CD4-positive, alpha-beta T cell (primary cell): Measurements from ENCODE around the gene FBXL16. TPM values are rescaled to one million over a fixed set of nuclear protein-coding genes. Genes with fewer than 3 reads are reported as not detected.
A peak's percentile ranks its signal among the peaks of the same experiment; 100 is the strongest.

Experiments
- ATAC-seq: fragments of 200-7000 bp; cut with Tn5 transposase; one replicate; pipeline ENCODE4 v1.10.0; 2022; ENCODE audit warnings: mild to moderate bottlenecking; ENCODE audit not compliant: poor library complexity
- CTCF ChIA-PET: fragments of 350-600 bp; sonication (Branson Sonifier 250); formaldehyde crosslinking; loops from one replicate; lab custom pipeline; 2021; ENCODE audit warnings: antibody characterized with exemption, inconsistent platforms; lab: Charles Lee
- POLR2A ChIA-PET: fragments of 350-600 bp; sonication (Branson Sonifier 250); formaldehyde crosslinking; loops from one replicate; lab custom pipeline; 2021; ENCODE audit warnings: antibody characterized with exemption, inconsistent platforms; lab: Charles Lee
- DNase-seq, 14 experiments: peaks; one replicate each; pipeline ENCODE4 v3.0.0-alpha.2; 2013 to 2020; ENCODE audit warnings: mixed read lengths in 2 of 14
- H3K27ac ChIP-seq, 2 donors: one replicate each; pipeline versions ENCODE4 v1.5.1 to v1.7.0; 2013; ENCODE audit warnings: low read length in 2 of 2, low read depth in 1 of 2, mild to moderate bottlenecking in 1 of 2
- H3K27me3 ChIP-seq, 2 experiments: 1 replicate in 1 of 2; 2 replicates in 1 of 2; pipeline versions ENCODE4 v1.6.1 to v1.7.0; 2013; ENCODE audit warnings: low read length in 2 of 2, control low read depth in 1 of 2, mild to moderate bottlenecking in 1 of 2, moderate library complexity in 1 of 2; ENCODE audit not compliant: insufficient read depth in 2 of 2, control insufficient read depth in 1 of 2
- H3K36me3 ChIP-seq: one replicate; pipeline ENCODE4 v1.6.1; 2013; ENCODE audit warnings: low read length, control low read depth; ENCODE audit not compliant: insufficient read depth
- H3K4me1 ChIP-seq: one replicate; pipeline ENCODE4 v1.6.1; 2013; ENCODE audit warnings: low read length, control low read depth; ENCODE audit not compliant: insufficient read depth
- H3K4me3 ChIP-seq: one replicate; pipeline ENCODE4 v1.5.1; 2013; ENCODE audit warnings: mild to moderate bottlenecking, low read length, moderate library complexity
- H3K9me3 ChIP-seq, 2 experiments: 1 replicate in 1 of 2; 2 replicates in 1 of 2; pipeline versions ENCODE4 v1.6.1 to v1.7.0; 2013; ENCODE audit warnings: low read length in 2 of 2, mild to moderate bottlenecking in 2 of 2, control low read depth in 1 of 2, moderate library complexity in 1 of 2; ENCODE audit not compliant: control insufficient read depth in 1 of 2, insufficient read depth in 1 of 2
- H3K27ac Mint-ChIP-seq: one replicate; pipeline ENCODE4 v1.8.0; 2020; ENCODE audit warnings: mixed read lengths
- H3K27me3 Mint-ChIP-seq: one replicate; pipeline ENCODE4 v1.8.0; 2021; ENCODE audit warnings: mixed read lengths
- H3K36me3 Mint-ChIP-seq: one replicate; pipeline ENCODE4 v1.8.0; 2021; ENCODE audit warnings: low read depth, mixed read lengths
- H3K4me1 Mint-ChIP-seq: one replicate; pipeline ENCODE4 v1.8.0; 2021; ENCODE audit warnings: low read depth, mixed read lengths
- H3K4me3 Mint-ChIP-seq: one replicate; pipeline ENCODE4 v1.8.0; 2020; ENCODE audit warnings: mild to moderate bottlenecking, mixed read lengths
- H3K9me3 Mint-ChIP-seq: one replicate; pipeline ENCODE4 v1.8.0; 2020; ENCODE audit warnings: mixed read lengths
- CTCF ChIP-seq: fragments of 200-600 bp; IDR thresholded peaks from one replicate; pipeline ENCODE4 v1.8.0; 2022; ENCODE audit warnings: antibody characterized with exemption, mild to moderate bottlenecking
- intact Hi-C, 2 experiments: fragments of 100-400 bp; cut with DNase I in 1 of 2; cut with micrococcal nuclease in 1 of 2; formaldehyde crosslinking; loops; one replicate each; pipeline versions ENCODE4 v1.15.1 to v1.9.0; 2023 to 2025; cut with DNase I, micrococcal nuclease
- total RNA-seq, 174 experiments: library from RNA in 2 of 174; stranded (reverse) in 2 of 174; gene quantifications; one replicate each; pipeline ENCODE4 v1.2.3 and lab custom pipeline; 2021 to 2026

FBXL16 gene
- total RNA-seq, 2 experiments from 2014 or later = 11.0 to 11.7 TPM

GRCh38 chr16:717450-718245 is 12.0 kb upstream of the FBXL16 start:
- H3K36me3 ChIP-seq = no peaks in the 10 kb centered on the region
- no peak overlapping the region for H3K27ac ChIP-seq
- peaks cover 49% of the 10 kb centered on the region for H3K4me1 ChIP-seq
- ChIA-PET POLR2A (interaction anchor here (1.2 to 4.5 kb wide), 3 partner anchors 9 to 37 kb away, joined by 4 to 30 read pairs (median 22); partner anchors contain the start of genes CCDC78, HAGHL and STUB1), CTCF (no interaction called here)
- intact Hi-C loops = no loop called here
- peaks cover 7 to 14% of the 10 kb centered on the region in 2 experiments for H3K27me3 ChIP-seq
- ATAC-seq (no peak), DNase-seq (no peak)
- H3K4me1 Mint-ChIP-seq = peaks cover 23% of the 10 kb centered on the region
- H3K36me3 Mint-ChIP-seq = no peaks in the 10 kb centered on the region
- H3K27ac Mint-ChIP-seq = no peak overlapping the region
- H3K4me3 Mint-ChIP-seq = no peak overlapping the region
- H3K9me3 ChIP-seq = peaks cover 0 to 16% of the 10 kb centered on the region in 2 experiments
- no peak overlapping the region for H3K4me3 ChIP-seq
- TF ChIP-seq CTCF = no peak
- H3K9me3 Mint-ChIP-seq = no peaks in the 10 kb centered on the region
- H3K27me3 Mint-ChIP-seq = peaks cover 12% of the 10 kb centered on the region

GRCh38 chr16:716768-717325 is 11.2 kb upstream of the FBXL16 start:
- peak overlapping the region; percentile 69 for H3K4me3 Mint-ChIP-seq
- CTCF ChIA-PET = interaction anchor here (2.3 kb wide), 1 partner anchor 23 kb away, joined by 8 read pairs; the partner anchor contains the start of gene CIAO3
- Histone ChIP-seq H3K36me3 (no peaks in the 10 kb centered on the region), H3K27me3 (peaks cover 7 to 14% of the 10 kb centered on the region in 2 experiments), H3K4me3 (no peak overlapping the region), H3K27ac (no peak overlapping the region), H3K4me1 (peaks cover 43% of the 10 kb centered on the region), H3K9me3 (peaks cover 0 to 12% of the 10 kb centered on the region in 2 experiments)
- no peak overlapping the region for H3K27ac Mint-ChIP-seq
- DNase-seq (no peak), ATAC-seq (no peak)
- intact Hi-C loops = no loop called here
- H3K9me3 Mint-ChIP-seq = no peaks in the 10 kb centered on the region
- H3K36me3 Mint-ChIP-seq = no peaks in the 10 kb centered on the region
- H3K27me3 Mint-ChIP-seq = peaks cover 14% of the 10 kb centered on the region
- POLR2A ChIA-PET = interaction anchor here (1.2 to 4.5 kb wide), 5 partner anchors 10 to 72 kb away, joined by 3 to 30 read pairs (median 5); partner anchors contain the start of genes CCDC78, CHTF18, HAGHL and RPUSD1
- peaks cover 24% of the 10 kb centered on the region for H3K4me1 Mint-ChIP-seq
- TF ChIP-seq CTCF = no peak

GRCh38 chr16:716200-716568 is 10.6 kb upstream of the FBXL16 start:
- CTCF ChIA-PET = interaction anchor here (1.0 to 2.3 kb wide), 3 partner anchors 17 to 72 kb away, joined by 3 to 8 read pairs (median 3); partner anchors contain the start of genes CHTF18, CIAO3 and RPUSD1
- peak overlapping the region; percentile 69 for H3K4me3 Mint-ChIP-seq
- no peaks in the 10 kb centered on the region for H3K9me3 Mint-ChIP-seq
- Histone ChIP-seq H3K27ac (no peak overlapping the region), H3K27me3 (peaks cover 11 to 18% of the 10 kb centered on the region in 2 experiments), H3K4me3 (no peak overlapping the region), H3K9me3 (peaks cover 0 to 8% of the 10 kb centered on the region in 2 experiments), H3K36me3 (no peaks in the 10 kb centered on the region), H3K4me1 (peaks cover 44% of the 10 kb centered on the region)
- peaks cover 24% of the 10 kb centered on the region for H3K4me1 Mint-ChIP-seq
- no peak for TF ChIP-seq CTCF
- peaks cover 14% of the 10 kb centered on the region for H3K27me3 Mint-ChIP-seq
- DNase-seq (no peak), ATAC-seq (no peak)
- no peak overlapping the region for H3K27ac Mint-ChIP-seq
- intact Hi-C loops = no loop called here
- no peaks in the 10 kb centered on the region for H3K36me3 Mint-ChIP-seq
- POLR2A ChIA-PET = interaction anchor here (1.2 to 4.5 kb wide), 5 partner anchors 10 to 72 kb away, joined by 3 to 30 read pairs (median 5); partner anchors contain the start of genes CCDC78, CHTF18, HAGHL and RPUSD1
